ENCODE measurements around the gene ATP11A. TPM values are rescaled to one million over a fixed set of nuclear protein-coding genes. Genes with fewer than 3 reads are reported as not detected.
"Not testable (repeated sequence)": the region's sequence is repeated elsewhere in the genome, so short reads cannot be mapped to it uniquely, and the experiment has no call there.

Gene ATP11A
- total RNA-seq, 1 donor from 2014 or later, result 114 TPM

DNA sequence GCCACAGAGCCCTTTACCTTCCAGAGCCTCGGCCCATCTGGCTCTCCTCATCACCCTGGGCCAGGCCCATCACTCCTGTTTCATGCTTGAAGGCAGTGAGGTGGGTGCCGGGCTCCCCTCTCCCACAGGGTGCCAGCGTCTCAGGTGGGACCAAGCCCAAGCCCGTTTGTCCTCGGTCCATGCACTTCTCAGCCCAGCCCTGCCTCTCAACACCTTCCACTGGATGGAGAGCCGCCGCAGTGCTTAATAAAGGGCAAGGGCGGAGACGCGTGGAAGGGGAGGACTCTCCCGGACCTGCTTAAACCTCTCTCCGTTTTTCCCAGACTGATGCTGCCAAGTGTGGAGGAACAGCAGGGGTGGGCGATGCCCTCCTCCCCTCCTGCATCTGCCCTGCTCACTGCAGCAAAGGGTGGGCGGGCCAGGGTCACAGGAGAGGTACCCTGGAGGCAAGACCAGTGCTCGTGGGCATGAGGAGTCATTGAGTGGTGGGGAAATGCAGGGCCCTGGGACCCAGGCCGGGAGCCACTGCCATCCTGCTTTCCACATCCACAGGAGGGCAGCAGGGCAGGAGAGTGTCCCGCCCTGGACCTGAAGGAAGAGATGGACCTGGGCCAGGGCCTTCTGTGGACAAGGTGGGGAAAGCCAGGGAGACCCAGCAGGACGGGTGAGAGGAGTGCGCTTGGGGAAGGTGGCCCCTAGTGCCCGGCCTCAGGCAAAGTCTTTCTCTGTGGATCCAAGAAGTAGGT lies 9.7 kb upstream of the ATP11A start:
- no peaks in the 10 kb centered on the region for H3K27me3 Mint-ChIP-seq (ENCODE audit: low read depth)

DNA sequence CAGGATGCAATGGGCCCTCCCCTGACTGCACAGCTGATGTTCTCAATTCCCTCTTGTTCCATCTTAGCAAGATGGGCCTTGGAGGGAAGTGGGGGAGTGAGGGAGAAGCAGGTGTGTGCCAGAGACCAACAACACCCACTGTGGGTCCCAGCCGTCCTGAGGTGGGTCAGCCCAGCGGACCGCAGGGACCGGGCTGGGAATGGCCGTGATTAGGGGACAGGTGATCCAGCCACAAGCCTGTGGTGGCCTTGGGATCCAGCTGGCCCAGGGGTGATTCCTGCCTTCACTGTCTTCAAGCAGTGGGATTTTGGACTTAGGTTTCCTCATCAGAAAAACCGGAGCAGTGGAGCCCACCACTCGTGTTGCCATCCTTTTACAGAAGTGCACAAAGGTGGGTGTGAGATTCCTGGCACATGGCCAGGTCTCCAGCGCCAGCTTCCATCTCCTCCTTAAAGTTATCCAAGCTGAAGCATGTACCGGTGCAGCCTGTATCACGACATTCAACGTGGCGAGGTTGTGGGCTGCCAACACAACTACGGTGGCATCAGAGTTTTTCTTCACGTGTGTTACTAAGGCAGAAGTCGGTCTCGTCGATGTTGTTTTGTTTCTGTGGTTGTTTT lies 9.0 kb upstream of the ATP11A start:
- no peaks in the 10 kb centered on the region for H3K36me3 Mint-ChIP-seq
- DNase-seq (ENCODE audit: low spot score in 2 of 2, unreplicated experiment in 2 of 2), result no peak
- TF ChIP-seq, protein P1, sequence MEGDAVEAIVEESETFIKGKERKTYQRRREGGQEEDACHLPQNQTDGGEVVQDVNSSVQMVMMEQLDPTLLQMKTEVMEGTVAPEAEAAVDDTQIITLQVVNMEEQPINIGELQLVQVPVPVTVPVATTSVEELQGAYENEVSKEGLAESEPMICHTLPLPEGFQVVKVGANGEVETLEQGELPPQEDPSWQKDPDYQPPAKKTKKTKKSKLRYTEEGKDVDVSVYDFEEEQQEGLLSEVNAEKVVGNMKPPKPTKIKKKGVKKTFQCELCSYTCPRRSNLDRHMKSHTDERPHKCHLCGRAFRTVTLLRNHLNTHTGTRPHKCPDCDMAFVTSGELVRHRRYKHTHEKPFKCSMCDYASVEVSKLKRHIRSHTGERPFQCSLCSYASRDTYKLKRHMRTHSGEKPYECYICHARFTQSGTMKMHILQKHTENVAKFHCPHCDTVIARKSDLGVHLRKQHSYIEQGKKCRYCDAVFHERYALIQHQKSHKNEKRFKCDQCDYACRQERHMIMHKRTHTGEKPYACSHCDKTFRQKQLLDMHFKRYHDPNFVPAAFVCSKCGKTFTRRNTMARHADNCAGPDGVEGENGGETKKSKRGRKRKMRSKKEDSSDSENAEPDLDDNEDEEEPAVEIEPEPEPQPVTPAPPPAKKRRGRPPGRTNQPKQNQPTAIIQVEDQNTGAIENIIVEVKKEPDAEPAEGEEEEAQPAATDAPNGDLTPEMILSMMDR (IDR thresholded peaks at IDR 0.05; ENCODE audit: unreplicated experiment), result no peak
- no peaks in the 10 kb centered on the region for H3K9me3 Mint-ChIP-seq
- no peak overlapping the region for H3K4me3 Mint-ChIP-seq
- H3K27ac Mint-ChIP-seq, result no peak overlapping the region
- H3K4me1 Mint-ChIP-seq, result peaks cover 13% of the 10 kb centered on the region
- H3K27me3 Mint-ChIP-seq (ENCODE audit: low read depth), result no peaks in the 10 kb centered on the region

More for the DNA sequence above, 9.7 kb upstream of the ATP11A start:
- Mint-ChIP-seq H3K9me3 (no peaks in the 10 kb centered on the region), H3K4me3 (no peak overlapping the region), H3K4me1 (peaks cover 16% of the 10 kb centered on the region), H3K36me3 (no peaks in the 10 kb centered on the region), H3K27ac (no peak overlapping the region)
- no peak for DNase-seq (ENCODE audit: low spot score in 2 of 2, unreplicated experiment in 2 of 2)
- TF ChIP-seq, protein P1 (IDR thresholded peaks at IDR 0.05; ENCODE audit: unreplicated experiment), result no peak

DNA sequence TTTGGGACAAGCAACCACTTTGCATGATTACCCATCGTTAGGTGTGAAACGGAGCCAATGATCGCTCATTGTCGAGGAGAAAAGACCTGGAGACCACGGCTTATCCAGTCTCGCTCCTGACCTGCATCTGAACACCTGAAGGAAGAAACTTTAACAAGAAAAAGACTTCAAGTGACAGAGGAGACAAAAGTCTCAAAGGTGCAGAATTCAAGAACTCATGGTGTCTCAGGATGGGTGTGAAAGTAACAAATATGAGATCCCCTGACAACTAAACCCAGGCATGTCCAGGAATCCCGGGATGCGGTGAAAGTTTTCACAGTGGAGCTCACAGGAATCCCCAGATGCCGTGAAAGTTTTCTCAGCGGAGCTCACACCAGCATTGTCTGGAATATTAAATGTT lies 6.3 kb upstream of the ATP11A start:
- no peaks in the 10 kb centered on the region for H3K9me3 Mint-ChIP-seq
- no peaks in the 10 kb centered on the region for H3K27me3 Mint-ChIP-seq (ENCODE audit: low read depth)
- TF ChIP-seq, protein P1 (IDR thresholded peaks at IDR 0.05; ENCODE audit: unreplicated experiment), result no peak
- H3K4me3 Mint-ChIP-seq, result no peak overlapping the region
- peaks cover 7% of the 10 kb centered on the region for H3K4me1 Mint-ChIP-seq
- H3K36me3 Mint-ChIP-seq, result no peaks in the 10 kb centered on the region
- H3K27ac Mint-ChIP-seq, result no peak overlapping the region
- DNase-seq (ENCODE audit: low spot score in 2 of 2, unreplicated experiment in 2 of 2), result no peak

DNA sequence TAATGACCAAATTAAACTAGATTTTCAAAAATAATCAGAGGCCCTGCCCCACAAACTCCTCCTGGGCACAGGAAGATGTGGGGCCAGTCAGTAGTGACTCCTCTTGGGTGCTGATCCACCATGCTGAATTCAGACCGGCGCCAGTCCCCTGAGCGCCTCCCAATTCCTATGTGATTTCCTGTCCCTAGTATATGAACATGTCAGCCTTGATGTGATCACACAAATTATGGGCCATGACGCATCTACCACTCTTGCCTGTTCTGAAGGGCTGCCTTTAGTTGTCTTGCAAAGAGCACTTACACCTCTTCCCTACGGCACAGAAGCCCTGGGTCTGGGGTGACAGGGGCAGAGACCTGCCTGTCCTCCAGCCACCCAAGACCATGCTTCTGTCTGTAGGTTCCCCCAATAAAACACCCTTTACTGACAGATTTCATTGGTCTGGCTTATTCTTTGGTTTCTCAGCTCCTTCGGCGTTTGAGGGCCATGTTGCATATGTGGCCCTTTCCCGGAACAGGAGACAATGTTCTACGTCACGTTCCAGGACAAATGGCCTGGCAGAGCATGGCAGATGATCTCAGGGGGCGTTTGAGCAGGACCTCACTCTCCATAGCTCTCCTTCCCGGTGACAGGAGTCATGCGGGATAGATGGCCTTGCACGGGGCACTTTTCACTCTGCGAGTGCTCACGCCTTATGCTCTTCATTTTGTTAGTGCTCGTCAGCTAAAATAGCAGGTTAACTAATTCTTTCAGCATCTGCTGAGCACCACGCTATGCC lies 5.6 kb upstream of the ATP11A start:
- Mint-ChIP-seq H3K4me1 (peaks cover 14% of the 10 kb centered on the region), H3K27ac (no peak overlapping the region), H3K36me3 (no peaks in the 10 kb centered on the region), H3K27me3 (ENCODE audit: low read depth) (no peaks in the 10 kb centered on the region), H3K4me3 (no peak overlapping the region), H3K9me3 (no peaks in the 10 kb centered on the region)
- DNase-seq (ENCODE audit: low spot score in 2 of 2, unreplicated experiment in 2 of 2), result no peak
- TF ChIP-seq, protein P1 (IDR thresholded peaks at IDR 0.05; ENCODE audit: unreplicated experiment), result no peak

DNA sequence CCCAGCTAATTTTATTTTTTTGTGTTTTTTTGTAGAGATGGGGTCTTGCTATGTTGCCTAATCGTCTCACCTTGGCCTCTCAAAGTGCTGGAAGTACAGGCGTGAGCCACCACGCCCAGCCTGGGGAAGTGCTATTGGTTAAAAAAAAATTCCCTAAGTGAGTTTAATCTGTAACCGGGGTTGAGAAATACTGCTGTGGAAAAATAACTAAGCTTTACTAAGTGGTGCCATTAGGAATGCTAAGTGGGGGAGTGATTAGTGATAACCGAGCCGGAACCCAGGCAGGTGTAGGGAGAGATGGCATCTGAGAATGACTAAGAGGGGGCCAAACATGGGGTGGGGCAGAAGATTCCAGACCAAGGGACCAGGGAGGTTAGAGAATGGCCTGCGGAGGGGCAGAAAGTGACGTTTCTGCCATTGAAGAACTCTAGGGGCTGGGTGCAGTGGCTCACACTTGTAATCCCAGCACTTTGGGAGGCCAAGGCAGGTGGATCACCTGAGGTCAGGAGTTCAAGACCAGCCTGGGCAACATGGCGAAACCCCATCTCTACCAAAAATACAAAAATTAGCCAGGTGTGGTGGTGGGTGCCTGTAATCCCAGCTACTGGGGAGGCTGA lies 4.5 kb upstream of the ATP11A start:
- not testable (repeated sequence) for H3K9me3 Mint-ChIP-seq; H3K27me3 Mint-ChIP-seq (ENCODE audit: low read depth); DNase-seq (ENCODE audit: low spot score in 2 of 2, unreplicated experiment in 2 of 2); H3K27ac Mint-ChIP-seq; H3K4me3 Mint-ChIP-seq; H3K36me3 Mint-ChIP-seq
- peaks cover 14% of the 10 kb centered on the region for H3K4me1 Mint-ChIP-seq
